ENCODE results near the gene RAB22A.

RAB22A gene

GRCh38 chr20:58287638-58288037, 21.9 kb upstream of the RAB22A start:
- no peak overlapping the region for H3K4me3 ChIP-seq (ENCODE audit: control insufficient read depth, low read depth, low read length)
- no peak for TF ChIP-seq CTCF (conservative IDR thresholded peaks at IDR 0.05; ENCODE audit: control insufficient read depth, insufficient read depth, low read depth, low read length)
- no peak for DNase-seq (ENCODE audit: low read depth)

GRCh38 chr20:58289143-58289542, 20.4 kb upstream of the RAB22A start:
- no peak for DNase-seq (ENCODE audit: low read depth)
- no peak for TF ChIP-seq CTCF (conservative IDR thresholded peaks at IDR 0.05; ENCODE audit: control insufficient read depth, insufficient read depth, low read depth, low read length)
- H3K4me3 ChIP-seq (ENCODE audit: control insufficient read depth, low read depth, low read length) = no peak overlapping the region

- no peak for DNase-seq (ENCODE audit: low read depth)
- TF ChIP-seq CTCF (conservative IDR thresholded peaks at IDR 0.05; ENCODE audit: control insufficient read depth, insufficient read depth, low read depth, low read length) = no peak
- H3K4me3 ChIP-seq (ENCODE audit: control insufficient read depth, low read depth, low read length) = no peak overlapping the region
Measured at GRCh38 chr20:58293453-58293852, 16.1 kb upstream of the RAB22A start.

GRCh38 chr20:58294497-58295455, 14.7 kb upstream of the RAB22A start:
- TF ChIP-seq CTCF (conservative IDR thresholded peaks at IDR 0.05; ENCODE audit: control insufficient read depth, insufficient read depth, low read depth, low read length) = no peak
- DNase-seq (ENCODE audit: low read depth) = no peak
- no peak overlapping the region for H3K4me3 ChIP-seq (ENCODE audit: control insufficient read depth, low read depth, low read length)

- no peak for DNase-seq (ENCODE audit: low read depth)
- H3K4me3 ChIP-seq (ENCODE audit: control insufficient read depth, low read depth, low read length) = no peak overlapping the region
- no peak for TF ChIP-seq CTCF (conservative IDR thresholded peaks at IDR 0.05; ENCODE audit: control insufficient read depth, insufficient read depth, low read depth, low read length)
Measured at GRCh38 chr20:58296051-58296837, 13.3 kb upstream of the RAB22A start.

GRCh38 chr20:58297394-58297793, 12.1 kb upstream of the RAB22A start:
- no peak for TF ChIP-seq CTCF (conservative IDR thresholded peaks at IDR 0.05; ENCODE audit: control insufficient read depth, insufficient read depth, low read depth, low read length)
- H3K4me3 ChIP-seq (ENCODE audit: control insufficient read depth, low read depth, low read length) = no peak overlapping the region
- no peak for DNase-seq (ENCODE audit: low read depth)

All from fibroblast of mammary gland (primary cell).